Activated CD4-positive, alpha-beta T cell treated with anti-CD3 and anti-CD28 coated beads for 24 hours (primary cell): ENCODE data around the gene NAV3.

ENCODE experiments used
- DNase-seq, 2 donors: peaks; one replicate each; pipeline ENCODE4 v3.0.0-alpha.2; 2020; ENCODE audit warnings: low read depth in 2 of 2

The NAV3 gene

DNA sequence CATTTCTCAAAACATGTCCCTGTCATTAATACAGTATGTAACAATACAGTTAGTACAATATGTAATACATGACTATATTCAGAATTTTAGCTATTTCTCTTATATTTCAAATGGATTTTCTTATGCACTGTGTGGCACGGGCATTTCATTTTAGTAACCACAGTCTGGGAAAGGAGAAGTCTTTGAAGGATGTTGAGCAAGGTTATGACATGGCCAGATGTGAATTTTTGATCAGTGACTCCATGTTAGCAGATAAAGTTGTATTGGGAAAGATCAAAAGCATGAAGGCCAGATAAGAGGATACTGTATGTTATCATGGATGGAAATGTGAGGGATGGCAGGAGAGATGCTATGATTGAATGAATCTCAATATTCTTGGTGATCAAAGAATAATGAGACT lies 285.2 kb downstream of the NAV3 start:
- no peak for DNase-seq

DNA sequence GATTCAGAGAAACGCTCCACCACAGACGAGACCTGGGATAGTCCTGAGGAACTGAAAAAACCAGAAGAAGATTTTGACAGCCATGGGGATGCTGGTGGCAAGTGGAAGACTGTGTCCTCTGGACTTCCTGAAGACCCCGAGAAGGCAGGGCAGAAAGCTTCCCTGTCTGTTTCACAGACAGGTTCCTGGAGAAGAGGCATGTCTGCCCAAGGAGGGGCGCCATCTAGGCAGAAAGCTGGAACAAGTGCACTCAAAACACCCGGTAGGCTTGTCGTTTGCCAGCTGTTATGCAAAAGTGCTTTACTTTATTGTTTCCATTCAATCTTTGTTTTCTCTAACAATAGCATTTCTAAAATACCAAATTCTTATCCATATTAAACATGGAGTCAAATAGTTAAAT lies 287.3 kb downstream of the NAV3 start:
- no peak for DNase-seq

DNA sequence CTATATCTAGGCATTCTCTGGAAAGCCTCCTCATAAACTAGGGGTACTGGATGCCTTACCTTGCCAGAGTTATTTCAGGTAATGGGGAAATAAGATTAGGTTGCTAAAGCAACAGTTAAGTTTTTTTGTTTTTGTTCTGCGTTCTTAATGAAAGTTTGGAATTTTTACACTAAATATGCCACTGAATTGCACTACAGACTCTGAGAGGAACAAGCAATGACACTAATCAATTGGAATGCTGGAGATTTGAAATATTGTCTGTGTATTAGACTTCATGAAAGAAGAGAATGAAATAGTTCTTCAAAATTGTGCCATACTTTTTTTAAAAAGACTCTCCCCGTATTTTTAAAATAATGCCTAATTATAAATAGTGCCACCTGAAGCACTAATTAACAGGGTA lies 287.8 kb downstream of the NAV3 start:
- no peak for DNase-seq

DNA sequence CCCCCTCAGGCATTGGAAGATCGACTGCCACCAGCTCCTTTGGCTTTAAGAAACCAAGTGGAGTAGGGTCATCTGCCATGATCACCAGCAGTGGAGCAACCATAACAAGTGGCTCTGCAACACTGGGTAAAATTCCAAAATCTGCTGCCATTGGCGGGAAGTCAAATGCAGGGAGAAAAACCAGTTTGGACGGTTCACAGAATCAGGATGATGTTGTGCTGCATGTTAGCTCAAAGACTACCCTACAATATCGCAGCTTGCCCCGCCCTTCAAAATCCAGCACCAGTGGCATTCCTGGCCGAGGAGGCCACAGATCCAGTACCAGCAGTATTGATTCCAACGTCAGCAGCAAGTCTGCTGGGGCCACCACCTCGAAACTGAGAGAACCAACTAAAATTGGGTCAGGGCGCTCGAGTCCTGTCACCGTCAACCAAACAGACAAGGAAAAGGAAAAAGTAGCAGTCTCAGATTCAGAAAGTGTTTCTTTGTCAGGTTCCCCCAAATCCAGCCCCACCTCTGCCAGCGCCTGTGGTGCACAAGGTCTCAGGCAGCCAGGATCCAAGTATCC lies 288.7 kb downstream of the NAV3 start:
- no peak for DNase-seq

DNA sequence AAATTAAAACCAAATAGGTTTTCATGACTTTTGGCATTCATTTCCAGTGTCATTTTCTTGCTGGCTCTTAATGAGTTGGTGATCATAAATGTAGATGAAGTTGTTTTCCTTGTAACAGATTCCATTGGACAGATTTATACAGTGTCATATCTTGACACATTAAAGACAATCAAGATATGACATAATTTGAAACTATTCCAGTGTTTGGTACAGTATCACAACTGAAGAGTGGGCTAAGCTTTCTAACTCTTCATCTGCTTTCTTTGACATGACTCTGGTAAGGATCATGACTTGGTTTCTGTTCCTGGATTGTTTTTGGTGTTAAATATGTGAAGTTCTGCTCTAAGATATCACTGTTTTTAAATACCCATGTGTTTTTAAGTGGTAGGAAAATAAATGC lies 289.6 kb downstream of the NAV3 start:
- DNase-seq, result no peak

DNA sequence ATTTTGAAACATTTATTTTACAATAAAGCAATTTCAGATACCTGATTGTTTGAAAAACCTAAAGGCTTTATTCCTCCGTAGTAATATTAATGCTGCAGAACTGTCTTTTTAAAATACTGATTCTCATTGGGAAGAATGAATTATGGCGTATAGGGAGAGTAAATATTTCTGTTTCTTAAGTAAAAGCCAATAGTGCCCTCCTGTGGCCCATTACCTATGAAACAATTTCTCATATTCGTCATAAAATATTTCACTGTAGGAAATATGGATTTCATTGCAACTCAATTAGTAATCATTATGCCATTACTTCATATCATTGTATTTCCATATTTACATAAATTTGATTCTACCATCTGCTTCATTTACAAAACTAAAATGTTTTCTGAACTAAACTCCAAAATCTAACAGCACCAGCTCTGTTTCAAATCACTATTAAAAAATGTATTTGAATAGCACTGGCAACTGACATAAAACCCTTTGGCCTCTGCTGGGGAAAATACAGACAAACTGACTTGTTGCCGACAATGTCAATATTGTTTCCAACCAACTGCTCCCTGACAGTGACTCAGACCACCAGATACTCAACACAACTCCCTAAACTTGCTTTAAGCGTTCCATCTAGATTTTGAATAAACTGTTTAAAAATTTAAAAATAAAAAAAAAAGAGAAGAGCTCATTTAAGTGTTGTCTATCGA lies 290.3 kb downstream of the NAV3 start:
- no peak for DNase-seq

DNA sequence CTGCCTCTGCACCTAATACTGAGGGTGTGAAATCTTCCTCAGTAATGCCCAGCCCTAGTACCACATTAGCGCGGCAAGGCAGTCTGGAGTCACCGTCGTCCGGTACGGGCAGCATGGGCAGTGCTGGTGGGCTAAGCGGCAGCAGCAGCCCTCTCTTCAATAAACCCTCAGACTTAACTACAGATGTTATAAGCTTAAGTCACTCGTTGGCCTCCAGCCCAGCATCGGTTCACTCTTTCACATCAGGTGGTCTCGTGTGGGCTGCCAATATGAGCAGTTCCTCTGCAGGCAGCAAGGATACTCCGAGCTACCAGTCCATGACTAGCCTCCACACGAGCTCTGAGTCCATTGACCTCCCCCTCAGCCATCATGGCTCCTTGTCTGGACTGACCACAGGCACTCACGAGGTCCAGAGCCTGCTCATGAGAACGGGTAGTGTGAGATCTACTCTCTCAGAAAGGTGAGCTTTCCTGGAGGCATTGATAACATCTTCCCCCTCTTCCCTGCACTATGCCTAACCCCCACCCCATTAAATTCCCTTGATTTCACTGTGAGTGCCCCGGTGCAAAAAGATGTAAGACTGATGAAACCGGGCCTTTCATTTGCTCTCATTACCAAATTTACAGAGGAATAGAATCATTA lies 291.4 kb downstream of the NAV3 start:
- DNase-seq, result no peak

DNA sequence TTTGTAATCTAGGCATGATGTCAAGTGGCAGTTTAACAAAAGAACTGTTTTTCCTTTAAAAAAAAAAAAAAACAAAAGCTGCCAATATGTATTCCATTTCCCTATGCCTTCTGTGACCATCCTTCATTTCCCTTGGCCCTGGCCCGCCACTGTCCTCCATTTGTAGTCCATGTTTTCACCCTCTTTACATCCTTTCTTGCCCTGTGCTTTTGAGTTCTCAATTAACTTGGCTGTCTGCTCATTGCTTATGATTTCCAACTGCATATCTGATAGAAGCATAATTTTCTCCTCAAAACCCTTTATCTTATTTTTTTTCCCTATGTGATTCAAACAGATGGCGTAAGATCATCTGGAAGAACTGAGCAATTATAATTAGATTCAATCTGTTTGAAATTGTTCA lies 297.5 kb downstream of the NAV3 start:
- no peak for DNase-seq

DNA sequence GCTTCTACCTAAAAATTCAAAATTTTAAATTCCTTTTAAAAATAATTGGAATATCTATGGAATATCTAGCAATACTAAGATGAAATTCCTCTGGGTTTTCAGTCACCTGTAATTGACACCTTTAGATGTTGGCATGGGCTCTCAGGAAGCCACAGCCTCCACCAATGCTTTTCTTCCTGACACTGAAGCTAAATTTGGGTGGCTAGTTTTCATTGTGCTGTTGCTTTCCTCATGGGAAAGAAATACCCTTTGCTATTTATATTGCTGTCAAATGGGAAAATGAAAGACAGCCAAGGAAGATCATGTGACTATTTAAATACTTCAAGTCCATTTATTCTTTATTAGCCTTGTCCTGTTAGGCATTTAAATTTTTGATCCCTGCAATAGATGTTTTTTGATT lies 313.0 kb downstream of the NAV3 start:
- no peak for DNase-seq

DNA sequence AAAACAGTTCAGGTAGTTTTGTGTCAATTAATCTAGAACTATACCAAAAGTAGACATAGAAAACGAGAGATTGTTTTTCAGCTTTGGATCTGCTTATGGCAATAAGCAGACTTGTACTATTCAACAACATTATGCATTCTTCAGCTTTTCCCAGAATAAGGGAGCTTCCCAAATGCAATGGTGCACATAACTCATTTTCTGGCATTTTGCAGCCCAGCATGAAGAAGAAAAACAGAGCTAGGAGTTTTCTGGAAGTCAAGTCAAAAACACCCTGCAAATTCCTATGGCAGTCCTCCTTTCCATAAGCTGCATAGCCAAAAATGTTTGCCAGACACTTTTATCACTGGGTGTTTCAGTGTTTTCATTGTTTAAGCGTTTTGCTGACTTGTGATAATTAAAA lies 314.7 kb downstream of the NAV3 start:
- DNase-seq, result no peak

DNA sequence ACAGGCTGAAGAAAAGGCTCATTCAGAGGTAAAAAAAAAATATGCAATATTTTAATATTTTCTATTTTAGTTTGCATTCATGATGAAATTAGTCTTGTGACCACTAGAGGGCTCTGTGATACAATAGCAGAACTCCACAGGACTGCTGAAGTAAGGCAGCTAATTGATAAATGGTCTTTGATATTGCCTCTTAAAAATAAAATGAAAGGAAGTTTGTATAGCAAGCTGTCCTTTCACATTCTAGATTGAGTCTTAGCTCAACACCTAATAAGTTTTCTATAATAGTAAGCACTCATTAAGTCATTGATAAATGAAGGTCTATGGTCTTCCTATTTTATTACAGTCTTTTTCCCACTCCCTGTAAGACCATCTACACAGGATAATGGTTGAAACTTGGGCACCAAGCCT lies 315.7 kb downstream of the NAV3 start:
- DNase-seq, result no peak

DNA sequence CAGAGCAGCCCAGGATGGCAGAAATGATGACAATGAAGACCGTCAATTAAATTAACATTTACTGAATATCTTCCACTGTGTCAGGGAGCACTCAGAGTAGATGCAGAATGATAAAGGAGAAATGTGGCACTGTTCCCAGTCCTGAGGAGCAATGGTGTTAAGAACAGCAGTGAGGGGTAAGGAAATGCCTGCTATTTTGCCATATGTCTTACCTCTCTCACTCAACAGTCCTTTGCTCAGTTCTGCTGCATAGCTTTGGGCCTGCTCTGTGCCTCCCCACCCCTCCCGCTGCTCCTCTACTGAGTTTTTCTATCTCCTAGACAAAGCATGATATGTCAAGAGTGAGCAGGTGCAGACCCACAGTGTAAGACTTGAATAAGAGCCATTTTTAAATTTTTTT lies 318.8 kb downstream of the NAV3 start:
- DNase-seq, result no peak

DNA sequence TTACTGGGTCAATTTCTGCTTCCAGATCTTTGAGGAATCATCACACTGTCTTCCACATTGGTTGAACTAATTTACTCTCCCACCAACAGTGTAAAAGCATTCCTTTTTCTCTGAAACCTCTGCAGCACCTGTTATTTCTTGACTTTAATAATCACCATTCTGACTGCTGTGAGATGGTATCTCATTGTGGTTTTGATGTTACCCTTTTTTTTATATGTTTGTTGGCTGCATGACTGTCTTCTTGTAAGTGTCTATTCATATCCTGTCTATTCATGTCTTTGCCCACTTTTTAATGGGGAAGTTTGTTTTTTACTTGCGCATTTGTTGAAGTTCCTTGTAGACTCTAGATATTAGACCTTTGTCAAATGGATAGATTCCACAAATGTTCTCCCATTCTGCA lies 324.9 kb downstream of the NAV3 start:
- no peak for DNase-seq

DNA sequence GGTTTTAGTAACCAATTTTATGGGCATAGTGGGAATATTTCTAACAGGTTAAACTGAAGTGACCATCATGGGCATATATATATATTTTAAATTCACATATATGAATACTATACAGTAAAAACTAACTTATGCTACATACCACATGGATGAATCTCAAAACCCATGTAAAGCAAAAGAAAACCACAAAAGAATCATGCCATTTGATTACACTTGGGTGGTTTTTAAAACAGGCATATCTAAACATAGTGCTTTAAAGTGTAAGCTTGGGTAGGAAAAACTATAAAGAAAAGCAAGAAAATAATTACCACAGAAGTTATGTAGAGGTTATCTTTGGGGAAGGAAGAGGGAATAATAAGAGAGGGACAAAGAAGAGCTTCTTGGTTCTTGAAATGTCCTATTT lies 326.1 kb downstream of the NAV3 start:
- no peak for DNase-seq

DNA sequence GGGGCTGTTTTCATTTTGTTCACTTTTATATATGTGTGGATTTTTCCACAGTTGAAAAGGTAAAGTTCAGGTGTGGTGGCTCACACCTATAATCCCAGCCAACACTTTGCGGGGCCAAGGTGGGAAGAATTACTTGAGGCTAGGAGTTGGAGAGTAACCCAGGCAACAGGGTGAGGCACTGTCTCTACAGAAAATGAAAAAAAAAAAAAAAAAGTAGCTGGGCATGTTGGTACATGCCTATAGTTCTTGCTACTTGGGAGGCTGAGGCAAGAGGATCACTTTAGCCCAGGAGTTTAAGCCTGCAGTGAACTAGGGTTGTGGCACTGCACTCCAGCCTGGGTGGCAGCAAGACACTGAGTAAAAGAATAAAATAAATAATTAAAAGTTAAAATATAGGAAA lies 326.5 kb downstream of the NAV3 start:
- DNase-seq, result no peak

DNA sequence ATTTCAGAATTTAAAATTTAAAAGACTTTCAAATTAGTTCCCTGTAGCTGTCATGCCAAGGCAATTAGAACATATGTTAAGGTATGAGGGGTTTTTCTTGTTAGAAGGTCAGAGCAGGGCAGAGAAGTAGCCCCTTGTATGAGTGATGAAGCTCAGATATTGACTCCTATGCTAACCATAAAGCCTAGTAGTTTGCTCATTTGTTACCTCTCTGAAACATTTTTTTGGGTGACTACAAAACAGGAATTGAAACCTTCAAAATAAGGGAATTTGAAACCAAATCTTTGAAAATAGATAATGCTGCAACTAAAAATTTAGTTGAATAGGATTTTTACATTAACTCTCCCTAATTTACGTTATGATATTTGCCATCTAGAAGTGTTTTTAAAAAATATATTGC lies 333.5 kb downstream of the NAV3 start:
- DNase-seq, result no peak

DNA sequence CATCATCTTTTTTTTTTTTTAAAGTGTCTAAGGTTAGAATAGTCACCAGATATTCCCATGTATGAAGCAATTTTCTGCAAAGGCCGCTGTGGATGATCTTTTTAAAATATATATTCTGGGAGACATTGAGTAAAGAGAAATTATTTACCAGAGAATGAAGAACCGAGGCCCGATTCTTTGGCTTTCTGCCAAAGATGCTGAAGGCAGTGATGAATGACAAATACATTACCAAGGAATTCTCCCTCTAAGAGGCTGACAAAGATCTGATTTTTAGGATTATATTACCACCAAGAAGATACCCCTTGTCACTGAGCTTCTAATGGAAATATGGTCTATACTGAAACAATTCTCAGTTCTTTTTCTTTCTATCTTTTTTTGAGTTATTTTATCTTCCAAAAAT lies 336.8 kb downstream of the NAV3 start:
- DNase-seq, result no peak

DNA sequence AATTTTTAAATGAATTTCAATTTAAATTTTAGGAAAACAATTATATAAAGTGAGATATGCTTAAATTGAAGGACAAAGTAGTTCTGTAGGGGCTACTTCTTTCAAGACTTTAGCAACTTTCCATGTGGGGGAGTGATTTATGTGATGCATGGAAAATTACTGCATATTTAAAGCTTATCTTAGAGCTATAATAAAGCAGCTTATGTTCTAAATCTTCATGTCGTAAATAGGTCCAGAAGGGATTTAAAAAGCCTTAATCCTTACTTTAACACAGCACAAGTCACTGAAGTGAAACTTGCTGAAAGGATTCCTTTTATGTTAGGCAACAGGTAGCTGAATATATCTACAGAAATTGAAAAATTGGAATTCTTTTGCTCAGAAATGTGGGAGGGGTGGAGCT lies 340.4 kb downstream of the NAV3 start:
- DNase-seq, result no peak

DNA sequence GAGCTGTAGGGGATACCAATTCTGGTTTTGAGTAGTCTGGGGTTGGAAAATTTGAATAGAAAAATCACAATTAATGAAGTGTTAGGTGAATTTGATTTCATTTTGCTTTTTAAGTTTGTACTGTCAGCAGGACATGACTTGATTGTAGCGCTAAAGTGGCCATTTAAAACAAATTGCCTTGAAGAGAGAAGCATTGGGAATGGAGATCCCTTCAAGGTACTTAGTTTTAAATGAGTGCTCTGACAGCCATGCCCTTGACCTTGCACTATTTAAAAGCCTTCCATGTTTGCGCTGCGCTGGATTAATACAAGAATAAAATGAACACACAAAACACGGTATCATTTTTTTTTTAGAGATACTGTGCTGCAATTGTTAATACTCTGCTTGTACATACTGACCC lies 345.9 kb downstream of the NAV3 start:
- no peak for DNase-seq

DNA sequence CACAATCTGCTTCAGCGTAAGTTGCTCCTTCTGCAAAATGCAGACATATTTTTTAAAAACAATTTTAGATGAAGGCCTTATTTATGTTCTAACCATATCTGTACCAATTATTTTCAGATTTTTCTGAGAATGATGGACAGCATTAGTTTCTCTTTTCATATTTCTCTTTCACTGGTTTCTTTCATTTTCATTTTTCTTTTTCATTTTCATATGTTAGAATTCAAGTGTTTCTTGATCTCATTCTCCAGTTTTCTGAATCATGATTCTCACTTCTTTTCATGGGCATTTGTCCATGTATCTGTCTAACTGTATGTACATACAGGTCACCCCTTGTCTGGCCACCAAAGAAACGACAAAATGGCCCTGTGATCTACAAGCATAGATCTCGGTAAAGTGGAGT lies 346.6 kb downstream of the NAV3 start:
- no peak for DNase-seq

DNA sequence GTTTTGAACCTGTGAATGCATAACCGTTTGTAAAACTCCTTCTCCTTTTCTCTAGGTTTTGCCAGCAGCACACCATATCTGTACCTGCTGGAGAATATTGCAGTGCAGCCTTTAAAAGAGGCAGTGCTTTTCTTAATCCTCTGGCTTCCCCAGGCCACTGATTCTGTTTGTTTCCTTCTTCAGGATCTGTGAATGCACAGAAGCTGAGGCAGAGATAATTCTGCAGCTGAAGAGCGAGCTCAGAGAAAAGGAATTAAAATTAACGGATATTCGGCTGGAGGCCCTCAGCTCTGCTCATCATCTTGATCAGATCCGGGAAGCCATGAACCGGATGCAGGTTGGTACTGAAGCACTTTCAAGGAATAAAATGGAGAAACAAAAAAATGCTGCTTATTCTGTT lies 348.7 kb downstream of the NAV3 start:
- DNase-seq, result no peak

DNA sequence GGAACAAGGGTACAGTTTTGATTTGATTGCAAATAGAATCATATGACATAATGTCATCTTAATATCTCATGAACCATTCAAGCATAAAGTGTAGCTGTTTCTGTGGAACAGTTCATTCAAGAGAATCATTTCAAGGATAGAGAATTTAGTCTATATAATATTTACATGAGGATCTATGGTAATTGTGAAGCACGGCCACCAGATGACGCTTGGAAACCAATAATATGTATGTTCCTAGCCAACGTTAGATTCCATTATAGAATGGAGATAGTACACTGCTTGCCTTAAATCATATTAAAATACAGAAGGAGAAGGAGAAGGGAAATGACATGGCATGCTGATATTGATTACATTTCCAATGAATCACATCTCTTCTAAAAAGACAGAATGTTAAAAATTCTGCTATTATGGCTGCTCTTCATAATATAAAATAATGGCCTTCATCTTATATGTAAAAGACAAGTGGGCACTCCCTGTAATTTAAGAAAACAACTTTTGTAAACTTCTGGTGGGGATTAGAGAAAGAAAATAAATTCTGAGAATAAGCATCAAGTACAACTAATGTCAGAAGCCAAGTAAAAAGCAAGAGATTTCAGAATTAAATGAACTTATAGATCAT lies 351.0 kb downstream of the NAV3 start:
- DNase-seq, result no peak

DNA sequence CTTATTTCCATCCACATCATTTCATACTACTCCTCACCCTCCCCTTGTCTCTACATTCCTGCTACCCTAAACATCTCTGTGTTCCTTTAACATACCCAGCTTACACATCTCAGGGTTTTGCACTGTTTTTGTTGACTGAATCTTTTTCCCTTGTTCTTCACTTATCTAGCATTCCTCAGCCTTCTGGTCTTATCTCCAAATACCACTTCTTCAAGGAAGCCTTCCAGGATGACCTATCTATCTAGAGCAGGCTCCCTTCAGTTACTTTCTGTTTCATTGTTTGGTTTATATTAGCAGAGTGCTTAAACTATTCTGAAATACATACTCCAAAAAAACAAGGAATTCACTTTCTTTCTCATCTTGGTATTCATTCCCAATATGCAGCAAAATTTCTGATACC lies 353.1 kb downstream of the NAV3 start:
- DNase-seq, result no peak
